HG03439 (cell line): ENCODE data around the gene MYO18B.

ENCODE experiments used
- ATAC-seq: cut with Tn5 transposase; IDR thresholded peaks from one replicate; pipeline ENCODE4 v1.9.1; 2021; ENCODE audit warnings: mild to moderate bottlenecking, moderate library complexity; ENCODE audit not compliant: unreplicated experiment

Gene MYO18B

DNA sequence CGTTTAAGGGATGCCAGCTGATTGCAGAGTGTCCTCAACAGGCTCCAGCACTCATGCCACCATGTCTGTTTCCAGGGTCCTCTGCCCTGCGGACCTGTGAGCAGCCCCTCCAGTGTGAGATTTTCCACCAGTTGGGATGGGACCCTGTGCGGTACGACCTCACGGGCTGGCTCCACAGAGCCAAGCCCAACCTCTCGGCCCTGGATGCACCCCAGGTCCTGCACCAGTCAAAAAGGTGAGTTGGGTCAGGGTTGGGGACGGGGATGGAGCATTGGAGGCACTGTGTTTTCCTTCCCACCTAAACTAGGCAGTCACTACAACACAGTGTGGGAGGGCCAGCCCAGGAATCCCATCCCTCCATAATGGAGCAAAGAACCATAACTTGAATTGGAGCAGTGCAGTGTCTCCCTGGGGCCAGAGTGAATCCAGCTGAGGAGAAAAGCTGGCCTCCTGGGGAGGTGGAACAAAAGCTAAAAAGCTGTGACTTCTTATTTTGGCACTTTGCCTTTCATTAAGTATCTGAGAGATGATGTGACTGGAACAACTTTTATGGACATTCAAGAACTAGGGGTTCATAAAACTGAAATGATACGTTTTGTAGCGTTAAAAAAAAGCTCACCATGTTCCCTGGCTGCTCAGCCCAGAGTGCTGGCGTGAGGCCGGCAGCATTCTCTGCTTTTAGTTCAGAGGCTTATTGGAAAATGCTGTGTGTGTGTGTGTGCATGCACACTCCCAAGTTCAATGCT lies 101.8 kb downstream of the MYO18B start:
- ATAC-seq: no peak

GRCh38 chr22:25844601-25845000 lies 102.6 kb downstream of the MYO18B start:
- ATAC-seq: no peak

GRCh38 chr22:25845985-25846745 lies 104.2 kb downstream of the MYO18B start:
- ATAC-seq: no peak

DNA sequence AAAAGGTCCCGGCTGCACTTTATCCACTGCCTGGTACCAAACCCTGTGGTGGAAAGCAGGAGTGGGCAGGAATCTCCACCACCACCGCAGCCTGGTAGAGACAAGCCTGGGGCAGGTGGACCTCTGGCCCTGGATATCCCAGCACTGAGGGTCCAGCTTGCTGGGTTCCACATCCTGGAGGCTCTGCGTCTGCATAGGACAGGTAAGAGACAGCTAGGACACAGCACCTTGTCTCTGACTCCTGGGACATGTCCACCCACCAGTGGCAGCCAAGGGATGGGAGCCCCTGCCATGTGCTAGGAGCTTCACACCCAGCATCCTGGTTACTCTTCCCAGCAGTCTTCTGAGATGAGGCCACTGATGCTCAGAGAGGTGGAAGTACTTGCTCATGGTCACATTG lies 105.5 kb downstream of the MYO18B start:
- ATAC-seq: no peak

GRCh38 chr22:25848954-25849353 lies 107.0 kb downstream of the MYO18B start:
- ATAC-seq: no peak

- no peak for ATAC-seq
Measured at GRCh38 chr22:25849522-25849921, 107.5 kb downstream of the MYO18B start.

- no peak for ATAC-seq
Measured at GRCh38 chr22:25852223-25852622, 110.2 kb downstream of the MYO18B start.

- no peak for ATAC-seq
Measured at GRCh38 chr22:25853078-25853477, 111.1 kb downstream of the MYO18B start.

- no peak for ATAC-seq
Measured at GRCh38 chr22:25853501-25854284, 111.7 kb downstream of the MYO18B start.

DNA sequence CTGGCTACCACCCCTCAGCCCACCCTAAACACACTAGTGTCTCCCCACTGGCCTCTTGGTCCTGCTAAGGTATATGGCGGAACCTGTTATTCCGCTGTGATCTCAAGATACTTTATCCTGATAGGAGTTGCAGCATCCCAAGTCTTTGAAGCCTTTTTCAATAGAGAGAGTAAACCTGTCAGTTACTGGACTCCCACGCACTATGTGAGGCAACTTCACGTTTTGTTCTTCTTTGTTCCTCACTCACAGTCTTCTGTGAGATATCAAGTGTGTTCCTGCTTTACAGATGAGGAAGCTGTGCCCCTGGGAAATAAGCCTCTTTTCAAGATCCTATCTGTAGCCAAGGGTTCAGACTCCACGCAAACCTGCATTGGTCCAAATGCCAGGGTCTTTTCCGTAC lies 127.8 kb downstream of the MYO18B start:
- ATAC-seq: no peak

DNA sequence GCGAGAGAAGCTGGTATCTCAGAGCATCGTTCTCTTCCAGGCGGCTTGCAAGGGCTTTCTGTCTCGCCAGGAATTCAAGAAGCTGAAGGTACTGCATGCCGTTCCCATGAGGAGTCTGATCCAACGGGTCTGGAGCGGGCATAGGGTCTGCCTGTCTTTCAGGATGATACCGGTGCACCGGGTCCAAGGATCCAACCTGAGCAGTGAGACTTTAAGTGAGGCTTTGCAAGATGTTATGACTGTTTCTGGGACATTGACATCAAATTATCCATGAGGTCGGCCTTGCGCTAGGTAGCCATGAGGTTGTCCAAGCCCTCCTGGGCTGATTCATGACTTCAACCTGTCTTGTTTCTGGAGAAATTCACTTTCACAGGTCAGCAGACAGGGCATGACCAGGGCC lies 132.3 kb downstream of the MYO18B start:
- no peak for ATAC-seq

DNA sequence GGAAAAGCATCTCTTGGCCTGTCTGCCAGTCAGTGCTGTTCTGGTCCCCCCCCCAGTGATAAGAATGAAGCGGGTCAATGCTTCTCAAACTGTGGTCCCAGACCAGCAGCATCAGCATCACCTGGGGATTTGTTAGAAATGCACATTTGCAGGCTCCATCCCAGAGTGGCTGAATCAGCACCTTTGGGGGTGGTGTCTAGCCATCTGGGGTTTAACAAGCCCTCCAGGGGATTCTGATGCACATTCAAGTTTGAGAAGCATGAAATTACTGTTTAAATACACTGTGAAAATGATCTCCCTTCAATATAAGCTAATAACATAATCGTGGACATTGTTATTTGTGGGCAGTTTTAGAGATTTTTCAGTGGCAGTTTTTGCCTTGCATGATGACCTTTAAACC lies 133.5 kb downstream of the MYO18B start:
- no peak for ATAC-seq

- no peak for ATAC-seq
Measured at GRCh38 chr22:25876871-25877270, 134.9 kb downstream of the MYO18B start.

DNA sequence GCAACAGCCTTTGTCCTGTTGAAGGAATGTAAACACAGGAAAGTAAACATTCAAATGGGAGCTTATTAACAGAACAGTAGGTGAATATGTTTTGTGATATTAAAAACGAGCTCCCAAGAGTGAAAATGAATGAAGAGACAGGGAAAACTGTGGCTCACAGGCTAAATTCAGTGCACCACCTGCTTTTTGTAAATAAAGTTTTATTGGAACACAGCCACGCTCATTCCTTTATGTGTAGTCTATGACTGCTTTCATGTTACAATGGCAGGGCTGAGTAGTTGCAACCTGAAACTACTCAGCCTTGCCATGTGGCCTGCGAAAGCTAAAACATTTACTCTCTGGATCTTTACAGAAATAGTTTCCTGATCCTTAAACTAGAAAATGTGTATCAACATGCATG lies 136.9 kb downstream of the MYO18B start:
- ATAC-seq: no peak

DNA sequence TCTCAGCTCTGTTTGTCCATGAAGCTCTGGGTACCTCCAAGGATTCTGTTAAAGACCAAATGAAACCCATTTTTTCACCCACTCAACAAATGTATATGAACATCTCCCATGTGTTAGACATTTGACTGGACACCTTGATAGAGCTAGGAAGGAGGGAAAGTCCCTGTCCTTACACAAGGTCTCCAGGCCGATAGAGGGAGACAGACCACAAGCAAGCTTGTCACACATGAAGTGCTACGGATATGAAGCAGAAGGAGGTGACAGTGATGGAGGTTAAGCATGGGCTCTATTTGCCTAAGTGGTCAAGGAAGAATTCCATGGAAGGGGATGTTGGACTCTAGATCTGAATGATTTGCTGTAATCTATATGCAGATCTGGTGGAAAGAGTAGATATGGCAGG lies 138.5 kb downstream of the MYO18B start:
- no peak for ATAC-seq

GRCh38 chr22:25881210-25881755 lies 139.3 kb downstream of the MYO18B start:
- ATAC-seq: no peak

GRCh38 chr22:25882360-25882759 lies 140.4 kb downstream of the MYO18B start:
- no peak for ATAC-seq

GRCh38 chr22:25883482-25884033 lies 141.6 kb downstream of the MYO18B start:
- no peak for ATAC-seq

GRCh38 chr22:25884121-25884520 lies 142.1 kb downstream of the MYO18B start:
- no peak for ATAC-seq

GRCh38 chr22:25888399-25889054 lies 146.5 kb downstream of the MYO18B start:
- no peak for ATAC-seq

DNA sequence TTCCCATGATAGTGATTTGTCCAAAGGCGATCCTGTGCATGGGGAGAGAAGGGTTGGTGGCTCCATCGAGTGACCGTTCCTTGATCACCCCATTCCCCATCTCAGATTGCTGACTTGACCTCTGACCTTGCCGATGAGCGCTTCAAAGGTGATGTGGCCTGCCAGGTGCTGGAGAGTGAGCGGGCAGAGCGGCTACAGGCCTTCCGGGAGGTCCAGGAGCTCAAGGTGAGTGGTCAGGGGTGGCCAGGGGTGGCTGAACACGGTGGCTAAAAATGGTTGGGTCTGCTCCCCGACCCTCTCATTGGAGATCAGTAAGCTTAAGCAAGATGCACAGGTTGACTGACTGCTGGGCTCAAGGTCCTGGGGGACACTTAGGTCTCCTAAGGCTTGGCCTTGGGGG lies 148.7 kb downstream of the MYO18B start:
- ATAC-seq: no peak
